Esophagus squamous epithelium (tissue), 5 donors: ENCODE measurements around the gene ARTN. TPM values are rescaled to one million over a fixed set of nuclear protein-coding genes. Genes with fewer than 3 reads are reported as not detected.

Experiments used
- DNase-seq: peaks from one replicate; lab custom pipeline; 2025; lab: John Stamatoyannopoulos, UW
- H3K27ac ChIP-seq, 4 donors: fragments of 200-600 bp; sonication (generic); one replicate each; pipeline ENCODE4 v1.5.1; 2016 to 2019; ENCODE audit warnings: mild to moderate bottlenecking in 1 of 4
- H3K27me3 ChIP-seq, 4 donors: fragments of 200-600 bp; sonication (generic); 1 replicate in 3 of 4; 2 replicates in 1 of 4; pipeline versions ENCODE4 v1.5.1 to v1.6.0; 2017 to 2021; ENCODE audit warnings: antibody characterized with exemption in 1 of 4
- H3K36me3 ChIP-seq, 3 donors: fragments of 200-600 bp; sonication (generic); one replicate each; pipeline ENCODE4 v1.5.1; 2016 to 2019
- H3K4me1 ChIP-seq, 3 donors: fragments of 200-600 bp; sonication (generic); one replicate each; pipeline ENCODE4 v1.5.1; 2017 to 2019
- H3K4me3 ChIP-seq, 4 donors: fragments of 200-600 bp; sonication (generic); 1 replicate in 3 of 4; 2 replicates in 1 of 4; pipeline ENCODE4 v1.5.1; 2016 to 2019; ENCODE audit warnings: mild to moderate bottlenecking in 2 of 4, moderate library complexity in 1 of 4
- H3K9me3 ChIP-seq, 3 donors: fragments of 200-600 bp; sonication (generic); one replicate each; pipeline ENCODE4 v1.5.1; 2016 to 2019
- POLR2A ChIP-seq, 4 donors: fragments of 450-650 bp; IDR thresholded peaks; one replicate each; pipeline ENCODE4 v1.6.1; 2017; ENCODE audit warnings: antibody characterized with exemption in 4 of 4, mild to moderate bottlenecking in 4 of 4, moderate library complexity in 3 of 4
- whole genome bisulfite sequencing, 2 donors: methylation state at CpG; one replicate each; pipeline ENCODE4 v1.1.5; 2018; 5-methylcytosine and 5-hydroxymethylcytosine counted together
- intact Hi-C: fragments of 100-400 bp; cut with DNase I; formaldehyde crosslinking; loops from one replicate; pipeline ENCODE4 v1.15.0; 2022
- total RNA-seq, 4 donors: library from RNA; depleted of rRNA; stranded (reverse); fragments of >200 nt; gene quantifications; one replicate each; pipeline ENCODE4 v1.1.0, GENCODE V29; 2016
- TF ChIP-seq, protein P1 (sequence below), 6 experiments: fragments of 450-650 bp in 4 of 6; fragments of 200-600 bp in 2 of 6; sonication (generic) in 2 of 6; IDR thresholded peaks; one replicate each; pipeline ENCODE4 v1.5.1; 2016 to 2019; ENCODE audit warnings: antibody characterized with exemption in 6 of 6, mild to moderate bottlenecking in 4 of 6, moderate library complexity in 4 of 6
- donor health status: DM: yes; HTN: yes; CAD: no.

Gene ARTN
- total RNA-seq, 4 donors from 2014 or later, result 0.68 to 12.9 (median 4.0) TPM

DNA sequence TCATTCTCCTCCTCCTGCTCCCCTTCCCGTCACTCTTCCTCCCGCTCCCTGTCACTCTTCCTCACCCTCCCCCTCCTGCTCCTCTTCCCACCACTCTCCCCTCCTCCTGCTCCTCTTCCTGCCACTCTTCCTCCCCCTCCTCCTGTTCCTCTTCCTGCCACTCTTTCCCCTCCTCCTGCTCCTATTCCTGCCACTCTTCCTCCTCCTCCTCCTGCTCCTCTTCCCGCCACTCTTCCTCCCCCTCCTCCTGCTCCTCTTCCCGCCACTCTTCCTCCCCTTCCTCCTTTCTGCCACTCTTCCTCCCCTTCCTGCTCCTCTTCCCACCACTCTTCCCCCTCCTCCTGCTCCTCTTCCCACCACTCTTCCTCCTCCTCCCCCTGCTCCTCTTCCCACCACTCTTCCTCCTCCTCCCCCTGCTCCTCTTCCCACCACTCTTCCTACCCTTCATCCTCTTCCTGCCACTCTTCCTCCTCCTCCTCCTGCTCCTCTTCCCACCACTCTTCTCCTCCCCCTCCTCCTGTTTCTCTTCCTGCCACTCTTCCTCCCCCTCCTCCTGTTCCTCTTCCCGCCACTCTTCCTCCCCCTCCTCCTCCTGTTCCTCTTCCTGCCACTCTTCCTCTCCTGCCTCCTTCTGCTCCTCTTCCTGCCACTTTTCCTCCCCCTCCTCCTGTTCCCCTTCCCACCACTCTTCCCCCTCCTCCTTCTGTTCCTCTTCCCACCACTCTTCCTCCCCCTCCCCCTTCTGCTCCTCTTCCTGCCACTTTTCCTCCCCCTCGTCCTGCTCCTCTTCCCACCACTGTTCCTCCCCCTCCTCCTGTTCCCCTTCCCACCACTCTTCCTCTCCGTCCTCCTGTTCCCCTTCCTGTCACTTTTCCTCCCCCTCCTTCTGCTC is 28.7 kb upstream of the ARTN start:
- 53 to 67% methylated on average over 7 of the region's 7 CpGs for WGBS, 2 donors
- intact Hi-C loops, result no loop called here
- Histone ChIP-seq H3K4me1 (peaks cover 0 to 16% (median 0%) of the 10 kb centered on the region in 3 donors), H3K27ac (no peak overlapping the region), H3K4me3 (no peak overlapping the region), H3K9me3 (no peaks in the 10 kb centered on the region), H3K27me3 (no peaks in the 10 kb centered on the region), H3K36me3 (peaks cover 0 to 10% (median 0%) of the 10 kb centered on the region in 3 donors)
- DNase-seq, result no peak
- TF ChIP-seq POLR2A (IDR thresholded peaks at IDR 0.05), result no peak
- TF ChIP-seq, protein P1, sequence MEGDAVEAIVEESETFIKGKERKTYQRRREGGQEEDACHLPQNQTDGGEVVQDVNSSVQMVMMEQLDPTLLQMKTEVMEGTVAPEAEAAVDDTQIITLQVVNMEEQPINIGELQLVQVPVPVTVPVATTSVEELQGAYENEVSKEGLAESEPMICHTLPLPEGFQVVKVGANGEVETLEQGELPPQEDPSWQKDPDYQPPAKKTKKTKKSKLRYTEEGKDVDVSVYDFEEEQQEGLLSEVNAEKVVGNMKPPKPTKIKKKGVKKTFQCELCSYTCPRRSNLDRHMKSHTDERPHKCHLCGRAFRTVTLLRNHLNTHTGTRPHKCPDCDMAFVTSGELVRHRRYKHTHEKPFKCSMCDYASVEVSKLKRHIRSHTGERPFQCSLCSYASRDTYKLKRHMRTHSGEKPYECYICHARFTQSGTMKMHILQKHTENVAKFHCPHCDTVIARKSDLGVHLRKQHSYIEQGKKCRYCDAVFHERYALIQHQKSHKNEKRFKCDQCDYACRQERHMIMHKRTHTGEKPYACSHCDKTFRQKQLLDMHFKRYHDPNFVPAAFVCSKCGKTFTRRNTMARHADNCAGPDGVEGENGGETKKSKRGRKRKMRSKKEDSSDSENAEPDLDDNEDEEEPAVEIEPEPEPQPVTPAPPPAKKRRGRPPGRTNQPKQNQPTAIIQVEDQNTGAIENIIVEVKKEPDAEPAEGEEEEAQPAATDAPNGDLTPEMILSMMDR (IDR thresholded peaks at IDR 0.05), result no peak

DNA sequence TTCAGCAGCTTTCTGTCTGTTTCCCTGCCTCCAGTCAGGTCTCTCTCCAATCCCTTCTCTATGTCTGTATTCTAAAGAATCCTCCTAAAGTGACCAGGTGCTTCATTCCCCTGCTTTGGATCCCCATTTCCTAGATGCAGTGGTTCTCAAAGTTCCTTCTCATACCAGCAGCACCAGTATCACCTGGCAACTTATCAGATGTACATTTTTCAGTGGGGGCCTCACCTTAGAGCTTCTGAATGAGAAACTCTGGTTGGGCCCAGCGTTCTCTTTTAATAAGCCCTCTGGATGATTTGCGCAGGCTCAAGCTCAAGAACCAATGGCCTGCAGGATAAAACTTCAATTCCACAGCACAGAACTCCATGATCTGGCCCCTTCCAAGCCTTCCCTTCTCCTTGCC is 25.4 kb upstream of the ARTN start:
- Histone ChIP-seq H3K4me3 (no peak overlapping the region), H3K4me1 (peaks cover 12 to 17% (median 15%) of the 10 kb centered on the region in 3 donors), H3K36me3 (peaks cover 0 to 4% (median 0%) of the 10 kb centered on the region in 3 donors), H3K27ac (no peak overlapping the region), H3K9me3 (no peaks in the 10 kb centered on the region), H3K27me3 (no peaks in the 10 kb centered on the region)
- no peak for DNase-seq
- intact Hi-C loops, result no loop called here
- 91 to 100% methylated on average over 2 of the region's 2 CpGs for WGBS, 2 donors
- no peak for TF ChIP-seq POLR2A (IDR thresholded peaks at IDR 0.05)
- TF ChIP-seq, protein P1 (IDR thresholded peaks at IDR 0.05), result no peak

DNA sequence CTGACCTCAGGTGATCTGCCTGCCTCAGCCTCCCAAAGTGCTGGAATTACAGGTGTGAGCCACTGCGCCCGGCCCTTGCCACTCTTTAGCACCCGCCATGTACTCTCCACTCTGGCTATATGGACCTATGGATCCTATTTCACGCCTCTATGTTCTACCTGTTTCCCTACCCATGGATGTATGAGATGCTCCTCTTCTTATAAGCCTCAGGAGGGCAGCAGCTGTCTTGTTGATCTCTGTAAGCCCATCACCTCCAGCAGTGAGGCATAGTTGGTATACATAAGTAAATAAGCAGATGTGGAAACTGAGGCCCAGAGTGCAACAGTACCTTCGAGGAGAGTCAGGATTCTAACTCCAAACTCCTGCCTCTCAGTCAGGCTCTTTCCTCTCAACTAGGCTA is 24.7 kb upstream of the ARTN start:
- Histone ChIP-seq H3K36me3 (peaks cover 0 to 4% (median 0%) of the 10 kb centered on the region in 3 donors), H3K4me1 (peaks cover 19 to 23% (median 22%) of the 10 kb centered on the region in 3 donors), H3K27ac (no peak overlapping the region), H3K9me3 (no peaks in the 10 kb centered on the region), H3K4me3 (no peak overlapping the region), H3K27me3 (no peaks in the 10 kb centered on the region)
- WGBS, 2 donors, result 86 to 93% methylated on average over 5 of the region's 5 CpGs
- intact Hi-C loops, result no loop called here
- DNase-seq, result no peak
- TF ChIP-seq, protein P1 (IDR thresholded peaks at IDR 0.05), result no peak
- TF ChIP-seq POLR2A (IDR thresholded peaks at IDR 0.05), result no peak

DNA sequence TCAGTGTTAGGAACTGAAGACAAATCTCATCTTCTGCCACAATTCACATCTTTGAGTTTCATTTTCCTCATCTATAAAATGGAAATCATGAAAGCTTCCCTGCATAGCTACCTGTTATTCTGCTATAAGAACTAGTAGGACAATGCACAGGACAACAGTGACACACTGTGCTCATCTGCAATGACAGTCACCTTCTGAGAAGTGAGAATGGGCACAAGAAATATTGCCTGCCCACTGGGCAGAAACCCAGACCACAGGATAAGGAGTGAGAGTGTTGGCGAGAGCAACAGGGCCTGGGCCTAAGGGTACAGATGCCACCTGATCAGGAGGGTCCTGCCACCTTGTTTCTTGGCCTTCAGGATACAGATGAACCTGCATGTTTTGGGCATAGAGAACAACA is 23.3 kb upstream of the ARTN start:
- no peak for TF ChIP-seq POLR2A (IDR thresholded peaks at IDR 0.05)
- TF ChIP-seq, protein P1 (IDR thresholded peaks at IDR 0.05), result no peak
- DNase-seq, result no peak
- Histone ChIP-seq H3K27ac (no peak overlapping the region), H3K27me3 (no peaks in the 10 kb centered on the region), H3K9me3 (no peaks in the 10 kb centered on the region), H3K36me3 (peaks cover 0 to 4% (median 0%) of the 10 kb centered on the region in 3 donors), H3K4me3 (no peak overlapping the region), H3K4me1 (peaks cover 23 to 38% (median 28%) of the 10 kb centered on the region in 3 donors)
- WGBS, 2 donors, result 92 to 100% methylated on average over 1 of the region's 1 CpG
- intact Hi-C loops, result no loop called here

DNA sequence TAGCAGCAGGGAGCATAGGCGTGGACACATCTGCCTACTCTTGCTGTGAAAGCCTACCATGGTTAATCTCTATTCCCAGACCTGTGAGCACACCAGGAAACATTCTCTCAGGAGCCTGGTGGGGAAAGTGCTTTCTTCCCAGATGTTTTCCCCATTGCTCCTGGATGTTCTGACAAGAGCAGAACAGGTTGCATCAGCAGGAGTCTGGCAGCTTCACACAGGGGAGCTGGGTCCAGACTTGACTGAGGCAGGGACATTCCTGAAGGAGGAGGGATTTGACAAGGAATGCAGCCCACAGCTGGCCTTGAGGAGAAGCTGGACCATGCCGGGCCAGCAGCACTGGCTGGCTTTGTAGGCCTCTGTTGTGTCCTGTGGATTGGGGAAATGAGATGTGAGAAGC is 21.0 kb upstream of the ARTN start:
- TF ChIP-seq POLR2A (IDR thresholded peaks at IDR 0.05), result no peak
- TF ChIP-seq, protein P1 (IDR thresholded peaks at IDR 0.05), result no peak
- no peaks in the 10 kb centered on the region for H3K27me3 ChIP-seq
- peaks cover 27 to 43% (median 28%) of the 10 kb centered on the region in 3 donors for H3K4me1 ChIP-seq
- H3K4me3 ChIP-seq, result no peak overlapping the region
- peak overlapping the region; percentile 76 to 84 (median 83) for H3K27ac ChIP-seq
- DNase-seq, result no peak
- no peaks in the 10 kb centered on the region for H3K9me3 ChIP-seq
- intact Hi-C loops, result no loop called here
- WGBS, 2 donors, result 31 to 53% methylated on average over 1 to 2 of the region's 2 CpGs
- no peaks in the 10 kb centered on the region for H3K36me3 ChIP-seq
